GM21423 (cell line): ENCODE results near the gene PRSS1.
A peak's percentile ranks its signal among the peaks of the same experiment; 100 is the strongest.

ENCODE experiments used
- ATAC-seq: cut with Tn5 transposase; IDR thresholded peaks from one replicate; pipeline ENCODE4 v1.9.1; 2021; ENCODE audit warnings: mild to moderate bottlenecking, moderate library complexity; ENCODE audit not compliant: unreplicated experiment

Gene PRSS1

DNA sequence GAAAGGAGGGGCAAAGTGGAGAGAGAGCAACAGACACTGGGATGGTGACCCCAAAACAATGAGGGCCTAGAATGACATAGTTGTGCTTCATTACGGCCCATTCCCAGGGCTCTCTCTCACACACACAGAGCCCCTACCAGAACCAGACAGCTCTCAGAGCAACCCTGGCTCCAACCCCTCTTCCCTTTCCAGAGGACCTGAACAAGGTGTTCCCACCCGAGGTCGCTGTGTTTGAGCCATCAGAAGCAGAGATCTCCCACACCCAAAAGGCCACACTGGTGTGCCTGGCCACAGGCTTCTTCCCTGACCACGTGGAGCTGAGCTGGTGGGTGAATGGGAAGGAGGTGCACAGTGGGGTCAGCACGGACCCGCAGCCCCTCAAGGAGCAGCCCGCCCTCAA, 42.2 kb downstream of the PRSS1 start:
- no peak for ATAC-seq

DNA sequence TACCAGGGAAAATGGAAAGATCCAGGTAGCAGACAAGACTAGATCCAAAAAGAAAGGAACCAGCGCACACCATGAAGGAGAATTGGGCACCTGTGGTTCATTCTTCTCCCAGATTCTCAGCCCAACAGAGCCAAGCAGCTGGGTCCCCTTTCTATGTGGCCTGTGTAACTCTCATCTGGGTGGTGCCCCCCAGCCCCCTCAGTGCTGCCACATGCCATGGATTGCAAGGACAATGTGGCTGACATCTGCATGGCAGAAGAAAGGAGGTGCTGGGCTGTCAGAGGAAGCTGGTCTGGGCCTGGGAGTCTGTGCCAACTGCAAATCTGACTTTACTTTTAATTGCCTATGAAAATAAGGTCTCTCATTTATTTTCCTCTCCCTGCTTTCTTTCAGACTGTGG, 42.9 kb downstream of the PRSS1 start:
- ATAC-seq, result no peak

DNA sequence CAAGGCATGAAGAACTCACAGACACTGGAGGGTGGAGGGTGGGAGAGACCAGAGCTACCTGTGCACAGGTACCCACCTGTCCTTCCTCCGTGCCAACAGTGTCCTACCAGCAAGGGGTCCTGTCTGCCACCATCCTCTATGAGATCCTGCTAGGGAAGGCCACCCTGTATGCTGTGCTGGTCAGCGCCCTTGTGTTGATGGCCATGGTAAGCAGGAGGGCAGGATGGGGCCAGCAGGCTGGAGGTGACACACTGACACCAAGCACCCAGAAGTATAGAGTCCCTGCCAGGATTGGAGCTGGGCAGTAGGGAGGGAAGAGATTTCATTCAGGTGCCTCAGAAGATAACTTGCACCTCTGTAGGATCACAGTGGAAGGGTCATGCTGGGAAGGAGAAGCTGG, 43.3 kb downstream of the PRSS1 start:
- no peak for ATAC-seq

DNA sequence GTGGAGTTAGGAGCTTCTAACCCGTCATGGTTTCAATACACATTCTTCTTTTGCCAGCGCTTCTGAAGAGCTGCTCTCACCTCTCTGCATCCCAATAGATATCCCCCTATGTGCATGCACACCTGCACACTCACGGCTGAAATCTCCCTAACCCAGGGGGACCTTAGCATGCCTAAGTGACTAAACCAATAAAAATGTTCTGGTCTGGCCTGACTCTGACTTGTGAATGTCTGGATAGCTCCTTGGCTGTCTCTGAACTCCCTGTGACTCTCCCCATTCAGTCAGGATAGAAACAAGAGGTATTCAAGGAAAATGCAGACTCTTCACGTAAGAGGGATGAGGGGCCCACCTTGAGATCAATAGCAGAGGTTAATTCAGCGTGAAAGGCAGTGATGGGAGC, 43.9 kb downstream of the PRSS1 start:
- ATAC-seq, result no peak

DNA sequence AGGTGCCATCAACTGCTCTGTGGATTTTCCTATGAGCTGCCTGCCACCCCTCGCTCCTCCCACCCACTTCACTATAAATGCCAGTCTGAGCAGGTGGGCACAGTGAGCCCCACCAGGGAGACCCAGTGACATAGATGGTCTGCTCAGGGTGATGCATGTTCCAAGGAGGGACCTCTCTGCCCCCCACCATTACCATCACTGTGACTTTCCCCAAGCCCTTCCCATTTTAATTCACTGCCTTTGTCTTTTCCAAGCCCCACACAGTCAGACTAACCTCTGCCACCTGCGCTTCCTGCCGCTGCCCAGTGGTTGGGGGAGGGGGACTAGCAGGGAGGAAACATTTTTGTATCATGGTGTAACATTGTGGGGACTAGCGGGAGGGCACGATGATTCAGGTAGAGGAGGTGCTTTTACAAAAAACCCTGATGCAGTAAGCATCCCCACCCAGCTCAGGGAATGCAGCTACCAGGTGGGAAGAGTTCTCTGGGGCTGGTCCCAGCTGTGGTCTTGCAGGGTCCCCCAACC, 46.1 kb downstream of the PRSS1 start:
- no peak for ATAC-seq

DNA sequence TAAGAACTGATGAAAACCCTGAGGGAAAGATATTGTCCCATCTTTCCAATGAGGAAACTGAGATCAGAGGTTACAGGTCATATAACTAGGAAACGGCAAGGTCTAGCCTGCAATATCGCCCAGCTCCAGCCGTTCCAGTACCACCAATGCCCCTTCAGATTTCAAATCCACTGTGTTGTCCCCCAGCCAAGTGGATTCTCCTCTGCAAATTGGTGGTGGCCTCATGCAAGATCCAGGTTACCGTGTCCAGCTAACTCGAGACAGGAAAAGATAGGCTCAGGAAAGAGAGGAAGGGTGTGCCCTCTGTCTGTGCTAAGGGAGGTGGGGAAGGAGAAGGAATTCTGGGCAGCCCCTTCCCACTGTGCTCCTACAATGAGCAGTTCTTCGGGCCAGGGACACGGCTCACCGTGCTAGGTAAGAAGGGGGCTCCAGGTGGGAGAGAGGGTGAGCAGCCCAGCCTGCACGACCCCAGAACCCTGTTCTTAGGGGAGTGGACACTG, 46.8 kb downstream of the PRSS1 start:
- no peak for ATAC-seq

DNA sequence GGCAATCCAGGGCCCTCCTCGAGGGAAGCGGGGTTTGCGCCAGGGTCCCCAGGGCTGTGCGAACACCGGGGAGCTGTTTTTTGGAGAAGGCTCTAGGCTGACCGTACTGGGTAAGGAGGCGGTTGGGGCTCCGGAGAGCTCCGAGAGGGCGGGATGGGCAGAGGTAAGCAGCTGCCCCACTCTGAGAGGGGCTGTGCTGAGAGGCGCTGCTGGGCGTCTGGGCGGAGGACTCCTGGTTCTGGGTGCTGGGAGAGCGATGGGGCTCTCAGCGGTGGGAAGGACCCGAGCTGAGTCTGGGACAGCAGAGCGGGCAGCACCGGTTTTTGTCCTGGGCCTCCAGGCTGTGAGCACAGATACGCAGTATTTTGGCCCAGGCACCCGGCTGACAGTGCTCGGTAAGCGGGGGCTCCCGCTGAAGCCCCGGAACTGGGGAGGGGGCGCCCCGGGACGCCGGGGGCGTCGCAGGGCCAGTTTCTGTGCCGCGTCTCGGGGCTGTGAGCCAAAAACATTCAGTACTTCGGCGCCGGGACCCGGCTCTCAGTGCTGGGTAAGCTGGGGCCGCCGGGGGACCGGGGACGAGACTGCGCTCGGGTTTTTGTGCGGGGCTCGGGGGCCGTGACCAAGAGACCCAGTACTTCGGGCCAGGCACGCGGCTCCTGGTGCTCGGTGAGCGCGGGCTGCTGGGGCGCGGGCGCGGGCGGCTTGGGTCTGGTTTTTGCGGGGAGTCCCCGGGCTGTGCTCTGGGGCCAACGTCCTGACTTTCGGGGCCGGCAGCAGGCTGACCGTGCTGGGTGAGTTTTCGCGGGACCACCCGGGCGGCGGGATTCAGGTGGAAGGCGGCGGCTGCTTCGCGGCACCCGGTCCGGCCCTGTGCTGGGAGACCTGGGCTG, 47.5 kb downstream of the PRSS1 start:
- peak; percentile 35 for ATAC-seq

DNA sequence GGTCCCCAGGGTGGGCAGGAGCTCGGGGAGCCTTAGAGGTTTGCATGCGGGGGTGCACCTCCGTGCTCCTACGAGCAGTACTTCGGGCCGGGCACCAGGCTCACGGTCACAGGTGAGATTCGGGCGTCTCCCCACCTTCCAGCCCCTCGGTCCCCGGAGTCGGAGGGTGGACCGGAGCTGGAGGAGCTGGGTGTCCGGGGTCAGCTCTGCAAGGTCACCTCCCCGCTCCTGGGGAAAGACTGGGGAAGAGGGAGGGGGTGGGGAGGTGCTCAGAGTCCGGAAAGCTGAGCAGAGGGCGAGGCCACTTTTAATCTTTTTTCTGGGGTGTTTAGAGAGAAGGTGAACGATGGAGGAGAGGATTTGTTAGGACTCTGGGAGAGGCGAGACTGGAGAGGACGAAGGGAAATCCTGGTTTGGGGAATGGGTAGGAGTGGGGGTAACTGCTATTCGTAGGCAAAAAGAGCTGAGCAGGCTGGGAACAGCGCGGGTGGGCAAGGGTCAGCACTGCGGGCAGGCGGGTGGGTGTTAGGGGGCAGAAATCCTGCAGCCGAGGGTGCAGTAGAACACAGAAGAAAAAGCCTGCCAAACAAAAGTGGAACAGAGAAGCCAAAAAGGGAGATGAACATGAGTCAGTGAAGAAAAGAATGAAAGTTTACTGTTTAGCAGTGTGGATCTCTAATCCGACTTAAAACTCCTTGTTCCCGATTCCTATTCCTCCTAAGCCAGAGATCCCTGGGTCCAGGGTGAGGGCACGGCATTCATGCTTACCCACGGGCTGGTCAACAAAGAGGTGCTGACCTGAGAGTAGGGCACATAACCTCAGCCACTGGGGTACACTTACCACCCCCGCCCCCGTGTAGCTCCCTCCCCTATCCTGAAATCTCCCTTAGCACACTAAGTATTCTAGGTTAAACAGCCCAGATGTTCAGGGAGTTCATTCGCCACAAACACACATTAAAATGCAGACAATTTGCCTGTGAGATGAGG, 48.4 kb downstream of the PRSS1 start:
- peak; percentile 27 for ATAC-seq

DNA sequence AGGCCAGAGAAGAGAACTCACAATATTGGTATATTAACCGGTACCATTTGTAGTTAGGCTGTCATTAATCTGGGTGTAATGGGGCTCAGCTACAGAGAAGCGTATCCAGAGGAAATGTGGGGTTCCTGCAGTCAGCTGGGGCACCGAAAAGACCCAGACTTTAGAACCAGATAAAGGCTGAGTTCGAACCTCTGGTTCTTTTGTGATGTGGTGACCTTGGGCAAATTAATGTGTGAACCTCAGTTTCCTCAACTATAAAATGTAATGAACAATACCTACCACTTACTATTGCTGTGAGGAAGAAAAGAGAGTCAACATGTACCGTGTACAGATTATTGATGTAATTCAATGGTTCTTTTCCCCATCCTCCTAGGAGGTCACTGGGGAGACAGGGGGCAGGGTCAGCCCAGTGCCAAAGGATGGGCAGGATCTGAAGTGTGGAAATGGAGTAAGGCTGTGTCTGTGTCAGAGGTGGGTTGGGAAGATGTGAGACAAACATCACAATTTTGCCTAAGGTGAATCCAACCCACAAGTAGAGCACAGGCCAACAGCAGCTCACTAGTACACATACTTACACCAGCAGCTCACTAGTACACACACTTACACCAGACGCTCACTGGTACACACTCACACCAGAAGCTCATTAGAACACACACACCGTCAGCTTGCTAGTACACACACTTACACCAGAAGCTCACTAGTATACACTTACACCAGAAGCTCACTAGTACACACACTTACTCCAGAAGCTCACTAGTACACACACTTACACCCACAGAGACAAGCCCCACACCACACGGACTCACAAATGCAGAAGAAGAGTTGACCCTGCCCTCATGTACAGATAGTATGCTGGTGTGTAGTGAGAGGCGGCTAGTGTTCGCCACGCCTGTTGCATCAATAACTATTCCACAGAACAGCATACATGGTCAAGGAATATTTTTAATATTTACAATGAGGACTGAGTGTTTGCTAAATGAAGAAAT, 49.5 kb downstream of the PRSS1 start:
- no peak for ATAC-seq

DNA sequence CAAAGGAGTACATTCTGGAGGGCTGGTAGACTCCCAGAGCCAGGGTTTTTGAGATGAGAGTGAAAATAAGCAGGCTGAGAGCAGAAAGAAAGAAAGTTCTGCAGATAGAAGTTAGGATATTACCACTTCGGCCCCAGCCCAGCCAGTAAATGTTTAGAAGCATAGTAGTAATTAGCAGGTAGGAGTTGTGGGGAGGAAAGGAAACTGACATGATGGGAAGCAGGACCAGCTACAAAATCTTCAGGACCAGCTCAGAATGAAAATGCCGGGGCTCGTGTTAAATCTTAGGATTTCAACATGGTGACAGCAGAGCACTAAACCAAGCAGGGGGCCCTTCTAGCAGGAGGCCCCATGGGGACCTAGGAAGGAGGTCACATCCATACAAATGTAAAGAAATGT, 50.2 kb downstream of the PRSS1 start:
- no peak for ATAC-seq

DNA sequence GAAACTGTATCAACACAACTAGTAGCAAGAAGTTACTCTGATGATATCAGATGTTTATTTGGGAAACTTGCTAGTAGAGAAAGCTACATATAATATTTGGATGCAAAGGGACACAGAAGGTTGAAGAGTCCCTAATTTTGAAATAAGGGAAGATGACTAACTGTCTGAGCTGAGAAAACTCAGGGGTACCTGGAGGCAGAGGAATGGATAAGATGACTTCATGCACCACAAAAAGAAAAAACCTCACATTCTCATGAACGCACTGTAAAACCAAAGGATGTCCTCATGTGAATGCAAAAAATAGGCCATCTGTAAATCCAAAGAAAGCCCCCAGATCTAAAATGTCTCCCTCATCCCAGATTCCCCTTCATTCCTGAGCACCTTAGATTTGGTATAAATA, 50.8 kb downstream of the PRSS1 start:
- ATAC-seq, result no peak

DNA sequence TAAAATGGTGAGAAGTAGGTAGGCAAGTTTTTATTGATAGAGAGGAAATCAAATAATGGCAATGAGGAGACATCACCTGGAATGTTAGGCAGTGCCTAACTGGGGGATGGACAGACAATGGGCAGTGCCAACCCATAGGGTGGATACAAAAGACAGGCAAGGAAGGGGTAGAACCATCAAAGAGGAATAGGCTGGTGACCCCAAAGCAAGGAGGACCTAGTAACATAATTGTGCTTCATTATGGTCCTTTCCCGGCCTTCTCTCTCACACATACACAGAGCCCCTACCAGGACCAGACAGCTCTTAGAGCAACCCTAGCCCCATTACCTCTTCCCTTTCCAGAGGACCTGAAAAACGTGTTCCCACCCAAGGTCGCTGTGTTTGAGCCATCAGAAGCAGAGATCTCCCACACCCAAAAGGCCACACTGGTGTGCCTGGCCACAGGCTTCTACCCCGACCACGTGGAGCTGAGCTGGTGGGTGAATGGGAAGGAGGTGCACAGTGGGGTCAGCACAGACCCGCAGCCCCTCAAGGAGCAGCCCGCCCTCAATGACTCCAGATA, 51.5 kb downstream of the PRSS1 start:
- ATAC-seq, result no peak

DNA sequence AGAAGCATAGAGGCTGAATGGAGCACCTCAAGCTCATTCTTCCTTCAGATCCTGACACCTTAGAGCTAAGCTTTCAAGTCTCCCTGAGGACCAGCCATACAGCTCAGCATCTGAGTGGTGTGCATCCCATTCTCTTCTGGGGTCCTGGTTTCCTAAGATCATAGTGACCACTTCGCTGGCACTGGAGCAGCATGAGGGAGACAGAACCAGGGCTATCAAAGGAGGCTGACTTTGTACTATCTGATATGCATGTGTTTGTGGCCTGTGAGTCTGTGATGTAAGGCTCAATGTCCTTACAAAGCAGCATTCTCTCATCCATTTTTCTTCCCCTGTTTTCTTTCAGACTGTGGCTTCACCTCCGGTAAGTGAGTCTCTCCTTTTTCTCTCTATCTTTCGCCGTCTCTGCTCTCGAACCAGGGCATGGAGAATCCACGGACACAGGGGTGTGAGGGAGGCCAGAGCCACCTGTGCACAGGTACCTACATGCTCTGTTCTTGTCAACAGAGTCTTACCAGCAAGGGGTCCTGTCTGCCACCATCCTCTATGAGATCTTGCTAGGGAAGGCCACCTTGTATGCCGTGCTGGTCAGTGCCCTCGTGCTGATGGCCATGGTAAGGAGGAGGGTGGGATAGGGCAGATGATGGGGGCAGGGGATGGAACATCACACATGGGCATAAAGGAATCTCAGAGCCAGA, 52.5 kb downstream of the PRSS1 start:
- ATAC-seq, result no peak

DNA sequence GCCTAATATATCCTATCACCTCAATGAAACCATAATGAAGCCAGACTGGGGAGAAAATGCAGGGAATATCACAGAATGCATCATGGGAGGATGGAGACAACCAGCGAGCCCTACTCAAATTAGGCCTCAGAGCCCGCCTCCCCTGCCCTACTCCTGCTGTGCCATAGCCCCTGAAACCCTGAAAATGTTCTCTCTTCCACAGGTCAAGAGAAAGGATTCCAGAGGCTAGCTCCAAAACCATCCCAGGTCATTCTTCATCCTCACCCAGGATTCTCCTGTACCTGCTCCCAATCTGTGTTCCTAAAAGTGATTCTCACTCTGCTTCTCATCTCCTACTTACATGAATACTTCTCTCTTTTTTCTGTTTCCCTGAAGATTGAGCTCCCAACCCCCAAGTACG, 53.0 kb downstream of the PRSS1 start:
- ATAC-seq, result no peak
